GM06990 (cell line): ENCODE measurements around the gene TBC1D8.
A peak's percentile ranks its signal among the peaks of the same experiment; 100 is the strongest.

Experiments used
- DNase-seq: peaks from one replicate; pipeline ENCODE4 v3.0.0-alpha.2; 2011; ENCODE audit not compliant: insufficient read length; ENCODE audit errors: extremely low read depth
- H3K27me3 ChIP-seq: replicated peaks from 2 replicates; pipeline ENCODE4 v1.6.0; 2011; ENCODE audit warnings: low read length; ENCODE audit not compliant: control insufficient read depth, insufficient read depth
- H3K36me3 ChIP-seq: 2 replicates; pipeline ENCODE4 v1.5.1; 2011; ENCODE audit warnings: low read length; ENCODE audit not compliant: control insufficient read depth, insufficient read depth
- H3K4me3 ChIP-seq: replicated peaks from 2 replicates; pipeline ENCODE4 v1.5.1; 2011; ENCODE audit warnings: low read depth, mild to moderate bottlenecking, control low read depth, low read length
- TF ChIP-seq, protein P1 (sequence below): IDR thresholded peaks from 2 replicates; pipeline ENCODE4 v1.5.1; 2011; ENCODE audit warnings: low read length, control low read depth, mild to moderate bottlenecking, inconsistent platforms; ENCODE audit not compliant: insufficient read depth, poor library complexity, severe bottlenecking

The TBC1D8 gene

DNA sequence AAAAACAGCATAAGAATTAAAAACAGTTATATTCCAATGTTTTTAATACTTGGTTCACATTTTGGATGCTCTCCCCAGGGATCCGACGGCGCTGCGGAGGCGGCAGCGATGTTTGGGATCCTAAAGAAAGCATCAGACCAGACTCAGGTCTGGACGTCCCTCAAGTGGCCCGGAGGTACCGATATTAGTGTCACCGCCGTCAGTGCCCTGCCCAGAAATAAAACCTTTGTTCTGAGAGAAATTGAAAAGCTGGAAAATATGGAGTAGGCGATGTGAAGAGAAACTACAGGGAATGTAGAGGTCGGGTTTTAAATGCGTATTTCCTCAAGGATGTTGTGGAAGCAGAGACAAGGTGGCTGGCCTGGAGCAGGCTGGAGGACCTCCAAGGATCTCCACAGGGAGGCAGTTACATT is 683 bp upstream of the TBC1D8 start:
- TF ChIP-seq, protein P1, sequence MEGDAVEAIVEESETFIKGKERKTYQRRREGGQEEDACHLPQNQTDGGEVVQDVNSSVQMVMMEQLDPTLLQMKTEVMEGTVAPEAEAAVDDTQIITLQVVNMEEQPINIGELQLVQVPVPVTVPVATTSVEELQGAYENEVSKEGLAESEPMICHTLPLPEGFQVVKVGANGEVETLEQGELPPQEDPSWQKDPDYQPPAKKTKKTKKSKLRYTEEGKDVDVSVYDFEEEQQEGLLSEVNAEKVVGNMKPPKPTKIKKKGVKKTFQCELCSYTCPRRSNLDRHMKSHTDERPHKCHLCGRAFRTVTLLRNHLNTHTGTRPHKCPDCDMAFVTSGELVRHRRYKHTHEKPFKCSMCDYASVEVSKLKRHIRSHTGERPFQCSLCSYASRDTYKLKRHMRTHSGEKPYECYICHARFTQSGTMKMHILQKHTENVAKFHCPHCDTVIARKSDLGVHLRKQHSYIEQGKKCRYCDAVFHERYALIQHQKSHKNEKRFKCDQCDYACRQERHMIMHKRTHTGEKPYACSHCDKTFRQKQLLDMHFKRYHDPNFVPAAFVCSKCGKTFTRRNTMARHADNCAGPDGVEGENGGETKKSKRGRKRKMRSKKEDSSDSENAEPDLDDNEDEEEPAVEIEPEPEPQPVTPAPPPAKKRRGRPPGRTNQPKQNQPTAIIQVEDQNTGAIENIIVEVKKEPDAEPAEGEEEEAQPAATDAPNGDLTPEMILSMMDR, result no peak
- H3K36me3 ChIP-seq, result no peaks in the 10 kb centered on the region
- peak overlapping the region; percentile 57 for H3K4me3 ChIP-seq
- DNase-seq, result no peak
- no peaks in the 10 kb centered on the region for H3K27me3 ChIP-seq

DNA sequence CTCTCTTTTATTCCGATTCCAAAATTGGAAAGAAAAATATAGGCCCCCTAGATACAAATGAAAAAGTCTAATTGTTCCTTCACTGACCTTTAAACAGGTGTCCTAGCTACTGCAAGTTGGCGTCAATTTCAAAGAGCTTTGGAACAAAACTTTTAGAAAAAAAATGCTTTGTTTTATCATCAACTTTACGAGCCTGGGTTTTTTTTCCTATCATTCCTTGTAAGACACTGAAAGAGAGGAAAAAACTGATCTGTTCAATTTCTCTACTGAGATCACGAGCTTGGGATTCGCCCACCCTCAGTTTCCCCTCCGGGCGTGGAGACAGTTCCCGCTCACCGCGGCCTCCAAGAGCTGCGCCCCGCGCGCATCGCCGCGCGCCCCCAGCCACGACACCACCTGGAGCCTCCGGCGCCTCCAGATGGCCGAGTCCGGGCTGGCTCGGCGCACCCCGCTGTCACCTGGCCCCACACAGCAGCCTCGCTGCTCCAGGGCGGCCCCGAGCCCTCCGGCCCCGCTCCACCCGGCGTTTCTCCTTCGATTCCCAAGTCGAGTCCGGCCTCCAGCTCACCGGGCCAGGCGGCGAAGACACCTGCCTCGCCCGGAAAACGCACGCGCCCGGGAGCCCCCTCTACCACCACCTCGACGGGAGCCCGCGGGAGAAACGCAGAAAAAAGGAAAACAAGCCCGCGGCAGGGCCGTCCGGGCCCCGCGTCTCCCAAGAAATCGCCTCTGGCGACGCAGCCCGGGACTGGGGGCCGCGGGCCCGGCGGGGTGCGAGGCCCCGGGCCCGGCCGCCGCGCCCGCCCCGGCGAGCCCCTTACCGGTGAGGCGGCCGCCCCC is 656 bp downstream of the TBC1D8 start:
- Histone ChIP-seq H3K27me3 (no peaks in the 10 kb centered on the region), H3K4me3 (peak overlapping the region; percentile 59), H3K36me3 (no peaks in the 10 kb centered on the region)
- DNase-seq, result peak; percentile 37
- TF ChIP-seq, protein P1, result no peak

DNA sequence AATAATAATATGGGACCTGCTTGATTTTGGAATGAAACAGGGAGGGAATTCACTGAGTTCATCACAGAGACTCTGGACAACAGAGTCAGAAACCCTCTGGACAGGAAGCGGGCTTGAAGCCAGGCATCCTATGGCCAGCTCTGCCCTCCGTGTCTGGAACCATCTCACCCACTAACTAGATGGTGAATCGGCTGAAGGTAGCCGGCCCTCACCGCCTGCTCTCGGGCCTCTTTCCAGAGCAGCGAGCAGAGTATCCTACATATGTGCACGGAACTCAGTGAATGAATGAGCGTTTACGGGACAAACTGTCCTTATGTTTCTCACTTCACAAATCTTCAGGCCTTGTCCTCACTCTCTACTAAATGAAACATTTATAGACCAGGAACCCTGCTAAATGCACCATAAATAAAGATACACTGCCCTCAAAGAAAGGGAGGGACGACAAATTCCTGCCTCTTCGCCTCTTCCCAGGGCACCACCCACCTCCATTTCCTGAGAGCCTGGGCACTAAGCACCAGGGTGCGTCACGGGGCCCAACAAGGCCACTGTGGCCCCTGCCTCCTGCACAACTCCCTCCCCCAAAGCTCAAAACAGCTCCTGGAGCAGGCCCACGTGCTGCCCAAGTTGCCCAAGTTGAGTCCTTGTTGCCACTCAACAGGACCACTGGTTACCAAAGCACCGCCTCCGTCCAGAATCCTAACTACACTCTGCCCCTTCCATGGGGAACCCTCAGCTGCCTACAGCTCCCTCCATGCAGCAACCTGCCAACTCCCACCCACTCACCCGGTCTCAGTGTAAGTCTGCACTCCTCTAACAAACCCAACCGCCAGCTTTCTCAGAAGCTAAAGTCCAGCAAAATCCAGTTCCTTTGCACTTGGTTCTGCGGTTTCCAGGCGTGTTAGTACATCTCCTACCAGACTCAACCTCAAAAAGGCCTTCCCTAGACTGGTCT is 1.7 kb downstream of the TBC1D8 start:
- Histone ChIP-seq H3K4me3 (no peak overlapping the region), H3K27me3 (no peaks in the 10 kb centered on the region), H3K36me3 (no peaks in the 10 kb centered on the region)
- DNase-seq, result no peak
- TF ChIP-seq, protein P1, result no peak

DNA sequence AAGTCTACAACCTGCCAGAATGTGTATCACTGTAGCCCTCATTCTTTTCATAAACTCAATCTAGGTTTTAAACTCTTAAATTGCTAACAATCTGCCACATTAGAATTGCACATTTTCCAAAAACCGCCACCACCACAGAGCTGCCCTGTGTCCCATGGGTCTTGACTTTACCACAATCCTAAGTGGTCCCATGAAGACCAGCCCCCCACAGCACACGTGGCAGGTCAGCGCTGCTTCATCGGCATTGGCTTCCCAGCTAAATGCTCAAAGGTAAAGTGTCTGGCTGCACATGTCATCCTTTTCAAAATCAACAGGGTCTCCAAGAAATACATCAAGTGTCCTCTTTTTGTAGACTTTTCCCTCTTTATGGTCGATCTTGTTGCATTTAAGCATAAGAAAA is 2.4 kb downstream of the TBC1D8 start:
- no peaks in the 10 kb centered on the region for H3K36me3 ChIP-seq
- TF ChIP-seq, protein P1, result no peak
- no peak overlapping the region for H3K4me3 ChIP-seq
- H3K27me3 ChIP-seq, result no peaks in the 10 kb centered on the region
- DNase-seq, result no peak

DNA sequence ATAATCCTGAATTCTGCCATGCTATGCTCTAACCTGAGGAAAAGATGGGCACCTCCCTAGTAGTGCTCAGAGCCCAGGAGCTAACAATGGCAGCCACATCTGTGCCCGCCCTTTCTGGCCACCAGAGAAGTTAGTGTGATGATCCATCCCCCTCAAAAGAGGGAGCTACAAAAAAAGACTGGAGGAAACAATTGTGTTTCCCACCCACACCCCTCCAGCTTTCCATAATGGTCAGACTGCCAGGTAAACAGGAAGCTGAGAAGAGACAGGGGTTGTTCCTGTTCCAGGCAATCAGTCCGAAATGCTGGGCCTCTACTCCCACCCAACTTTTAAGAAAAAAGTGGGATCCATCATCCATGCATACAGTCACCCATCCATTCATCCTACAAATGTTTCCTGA is 3.2 kb downstream of the TBC1D8 start:
- DNase-seq, result no peak
- H3K36me3 ChIP-seq, result no peaks in the 10 kb centered on the region
- no peak overlapping the region for H3K4me3 ChIP-seq
- TF ChIP-seq, protein P1, result no peak
- H3K27me3 ChIP-seq, result no peaks in the 10 kb centered on the region
